Neural cell (in vitro differentiated cells): Measurements from ENCODE around the gene AKT1. TPM values are rescaled to one million over a fixed set of nuclear protein-coding genes. Genes with fewer than 3 reads are reported as not detected.

Source experiments
- H2AFZ ChIP-seq: fragments of 200-600, 300-800 bp; sonication (generic), shearing (Covaris generic); 2 replicates; pipeline ENCODE4 v1.6.0; 2014; ENCODE audit warnings: low read depth, mild to moderate bottlenecking, antibody characterized with exemption, low read length, moderate library complexity
- H3F3A ChIP-seq: fragments of 200-600 bp; shearing (Covaris generic); 2 replicates; pipeline ENCODE4 v1.6.1; 2016; ENCODE audit warnings: mild to moderate bottlenecking, moderate library complexity, mixed read lengths, antibody characterized with exemption, low read length; ENCODE audit not compliant: insufficient read depth, poor library complexity, severe bottlenecking
- H3K27ac ChIP-seq: fragments of 200-600, 300-800 bp; sonication (generic), shearing (Covaris generic); 2 replicates; pipeline ENCODE4 v1.5.1; 2014; ENCODE audit warnings: mild to moderate bottlenecking, low read length, moderate library complexity
- H3K27me3 ChIP-seq: fragments of 300-800, 200-600 bp; sonication (generic), shearing (Covaris generic); 2 replicates; pipeline ENCODE4 v1.6.0; 2014; ENCODE audit warnings: mild to moderate bottlenecking, low read depth, low read length, moderate library complexity; ENCODE audit not compliant: insufficient read depth
- H3K36me3 ChIP-seq: fragments of 300-800, 200-600 bp; sonication (generic), shearing (Covaris generic); 2 replicates; pipeline ENCODE4 v1.5.1; 2014; ENCODE audit warnings: mild to moderate bottlenecking, antibody characterized with exemption, low read length, moderate library complexity; ENCODE audit not compliant: insufficient read depth
- H3K4me2 ChIP-seq: fragments of 300-800, 200-600 bp; sonication (generic), shearing (Covaris generic); 2 replicates; pipeline ENCODE4 v1.6.0; 2014; ENCODE audit warnings: mild to moderate bottlenecking, low read length
- H3K4me3 ChIP-seq: fragments of 300-800, 200-600 bp; sonication (generic), shearing (Covaris generic); 2 replicates; pipeline ENCODE4 v1.5.1; 2014; ENCODE audit warnings: mild to moderate bottlenecking, low read length, moderate library complexity
- H3K79me2 ChIP-seq: fragments of 200-600 bp; shearing (Covaris generic); replicated peaks from 2 replicates; pipeline ENCODE4 v1.6.0; 2014; ENCODE audit warnings: mild to moderate bottlenecking, low read length, moderate library complexity; ENCODE audit not compliant: insufficient read depth
- H3K9ac ChIP-seq: fragments of 300-800, 200-600 bp; sonication (generic), shearing (Covaris generic); 2 replicates; pipeline ENCODE4 v1.6.1; 2016; ENCODE audit warnings: mild to moderate bottlenecking, low read length, mixed read lengths
- H3K9me2 ChIP-seq: fragments of 200-600 bp; shearing (Covaris generic); 2 replicates; pipeline ENCODE4 v1.6.1; 2016; ENCODE audit warnings: mild to moderate bottlenecking, low read length, mixed read lengths; ENCODE audit not compliant: insufficient read depth
- H3K9me3 ChIP-seq: fragments of 200-600, 300-800 bp; sonication (generic), shearing (Covaris generic); 2 replicates; pipeline ENCODE4 v1.6.1; 2016; ENCODE audit warnings: mild to moderate bottlenecking, mixed run types, low read length, moderate library complexity, mixed read lengths
- H4K20me1 ChIP-seq: fragments of 200-600 bp; shearing (Covaris generic); 2 replicates; pipeline ENCODE4 v1.6.1; 2016; ENCODE audit warnings: mild to moderate bottlenecking, mixed run types; ENCODE audit not compliant: insufficient read depth
- EP300 ChIP-seq: fragments of 450-650 bp; conservative IDR thresholded peaks from 2 replicates; pipeline ENCODE4 v1.6.1; 2014; ENCODE audit warnings: antibody characterized with exemption, mild to moderate bottlenecking, moderate library complexity; ENCODE audit not compliant: poor library complexity, severe bottlenecking
- EZH2 ChIP-seq: fragments of 200-600, 300-800 bp; shearing (Covaris generic), sonication (generic); IDR thresholded peaks from 2 replicates; pipeline ENCODE4 v1.6.1; 2014; ENCODE audit warnings: antibody characterized with exemption, low read length, borderline replicate concordance, mild to moderate bottlenecking; ENCODE audit not compliant: insufficient read depth, poor library complexity, severe bottlenecking
- MXI1 ChIP-seq: fragments of 450-650 bp; conservative IDR thresholded peaks from 2 replicates; pipeline ENCODE4 v1.6.1; 2014; ENCODE audit warnings: antibody characterized with exemption, mild to moderate bottlenecking; ENCODE audit not compliant: poor library complexity, severe bottlenecking
- POLR2AphosphoS5 ChIP-seq: IDR thresholded peaks from 2 replicates; pipeline ENCODE4 v1.6.1; 2012
- RAD21 ChIP-seq: fragments of 450-650 bp; conservative IDR thresholded peaks from 2 replicates; pipeline ENCODE4 v1.6.1; 2014; ENCODE audit warnings: antibody characterized with exemption, mild to moderate bottlenecking, moderate library complexity
- SMC3 ChIP-seq: fragments of 450-650 bp; conservative IDR thresholded peaks from 2 replicates; pipeline ENCODE4 v1.6.1; 2014; ENCODE audit warnings: antibody characterized with exemption, mild to moderate bottlenecking, moderate library complexity; ENCODE audit not compliant: poor library complexity
- TAF1 ChIP-seq: IDR thresholded peaks from 2 replicates; pipeline ENCODE4 v1.6.1; 2012; ENCODE audit warnings: low read depth
- polyA plus RNA-seq: library from polyadenylated mRNA; depleted of rRNA; stranded (reverse); fragments of >200 nt; gene quantifications from 2 replicates; pipeline ENCODE4 v1.2.3, GENCODE V29; 2014
- TF ChIP-seq, protein P1 (sequence below): fragments of 450-650 bp; IDR thresholded peaks from 2 replicates; pipeline ENCODE4 v1.5.1; 2014; ENCODE audit warnings: antibody characterized with exemption, mild to moderate bottlenecking, moderate library complexity; ENCODE audit not compliant: poor library complexity, severe bottlenecking
- TF ChIP-seq, protein P2 (sequence below): IDR thresholded peaks from 2 replicates; pipeline ENCODE4 v1.6.1; 2012; ENCODE audit warnings: borderline replicate concordance

Gene AKT1
- polyA plus RNA-seq, 1 donor from 2014 or later: 159 TPM

DNA sequence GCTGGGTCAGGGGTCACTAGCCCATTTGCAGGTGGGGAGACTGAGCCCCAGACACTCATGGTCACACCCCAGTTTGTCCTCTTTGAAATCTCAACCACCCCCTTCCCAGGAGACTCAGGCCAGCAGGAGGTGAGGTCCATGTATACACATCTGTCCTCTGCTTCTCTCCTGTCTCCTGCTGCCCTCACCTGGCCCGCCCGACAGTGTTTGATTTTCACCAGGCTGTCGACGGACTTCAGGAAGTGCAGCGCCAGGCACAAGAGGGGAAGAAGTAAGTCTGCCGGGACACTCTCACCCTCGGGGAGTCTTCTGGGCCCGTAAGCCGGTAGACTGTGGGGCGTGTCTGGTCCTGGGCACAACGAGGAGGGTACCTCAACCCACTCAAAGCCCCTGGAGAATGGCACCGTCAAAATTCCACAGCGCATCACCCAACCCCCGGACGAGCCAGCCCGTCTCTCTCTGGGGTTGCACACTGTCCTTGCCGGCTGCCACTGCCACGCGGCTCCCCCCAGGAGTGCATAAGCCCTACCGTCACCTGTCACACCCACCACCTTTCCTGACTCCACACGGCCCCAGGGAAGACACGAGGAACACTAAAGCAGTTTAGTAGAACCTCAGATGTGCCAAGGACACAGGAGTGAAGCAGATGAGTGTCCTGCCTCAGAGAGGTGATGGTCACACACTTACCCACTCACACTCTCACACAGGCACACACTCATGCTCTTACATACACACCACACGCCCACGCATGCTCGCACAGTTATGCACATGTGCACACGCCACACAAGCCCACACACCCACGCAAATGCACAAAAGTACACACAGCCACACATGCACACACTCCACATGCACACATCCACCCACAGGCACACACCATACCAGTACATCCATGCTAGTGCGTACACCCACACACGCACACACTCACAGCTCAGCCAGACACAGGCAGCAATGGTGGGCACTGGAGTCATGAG, 55.7 kb downstream of the AKT1 start:
- no peak overlapping the region for H2AFZ ChIP-seq
- H3K36me3 ChIP-seq: no peaks in the 10 kb centered on the region
- H3F3A ChIP-seq: no peaks in the 10 kb centered on the region
- H3K9me2 ChIP-seq: no peaks in the 10 kb centered on the region
- no peaks in the 10 kb centered on the region for H3K27me3 ChIP-seq
- no peaks in the 10 kb centered on the region for H4K20me1 ChIP-seq
- H3K4me3 ChIP-seq: no peak overlapping the region
- no peak for TF ChIP-seq EP300
- no peak for TF ChIP-seq EZH2
- TF ChIP-seq SMC3: no peak
- no peak for TF ChIP-seq POLR2AphosphoS5
- TF ChIP-seq MXI1: no peak
- TF ChIP-seq, protein P1, sequence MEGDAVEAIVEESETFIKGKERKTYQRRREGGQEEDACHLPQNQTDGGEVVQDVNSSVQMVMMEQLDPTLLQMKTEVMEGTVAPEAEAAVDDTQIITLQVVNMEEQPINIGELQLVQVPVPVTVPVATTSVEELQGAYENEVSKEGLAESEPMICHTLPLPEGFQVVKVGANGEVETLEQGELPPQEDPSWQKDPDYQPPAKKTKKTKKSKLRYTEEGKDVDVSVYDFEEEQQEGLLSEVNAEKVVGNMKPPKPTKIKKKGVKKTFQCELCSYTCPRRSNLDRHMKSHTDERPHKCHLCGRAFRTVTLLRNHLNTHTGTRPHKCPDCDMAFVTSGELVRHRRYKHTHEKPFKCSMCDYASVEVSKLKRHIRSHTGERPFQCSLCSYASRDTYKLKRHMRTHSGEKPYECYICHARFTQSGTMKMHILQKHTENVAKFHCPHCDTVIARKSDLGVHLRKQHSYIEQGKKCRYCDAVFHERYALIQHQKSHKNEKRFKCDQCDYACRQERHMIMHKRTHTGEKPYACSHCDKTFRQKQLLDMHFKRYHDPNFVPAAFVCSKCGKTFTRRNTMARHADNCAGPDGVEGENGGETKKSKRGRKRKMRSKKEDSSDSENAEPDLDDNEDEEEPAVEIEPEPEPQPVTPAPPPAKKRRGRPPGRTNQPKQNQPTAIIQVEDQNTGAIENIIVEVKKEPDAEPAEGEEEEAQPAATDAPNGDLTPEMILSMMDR: no peak
- TF ChIP-seq RAD21: no peak
- TF ChIP-seq, protein P2, sequence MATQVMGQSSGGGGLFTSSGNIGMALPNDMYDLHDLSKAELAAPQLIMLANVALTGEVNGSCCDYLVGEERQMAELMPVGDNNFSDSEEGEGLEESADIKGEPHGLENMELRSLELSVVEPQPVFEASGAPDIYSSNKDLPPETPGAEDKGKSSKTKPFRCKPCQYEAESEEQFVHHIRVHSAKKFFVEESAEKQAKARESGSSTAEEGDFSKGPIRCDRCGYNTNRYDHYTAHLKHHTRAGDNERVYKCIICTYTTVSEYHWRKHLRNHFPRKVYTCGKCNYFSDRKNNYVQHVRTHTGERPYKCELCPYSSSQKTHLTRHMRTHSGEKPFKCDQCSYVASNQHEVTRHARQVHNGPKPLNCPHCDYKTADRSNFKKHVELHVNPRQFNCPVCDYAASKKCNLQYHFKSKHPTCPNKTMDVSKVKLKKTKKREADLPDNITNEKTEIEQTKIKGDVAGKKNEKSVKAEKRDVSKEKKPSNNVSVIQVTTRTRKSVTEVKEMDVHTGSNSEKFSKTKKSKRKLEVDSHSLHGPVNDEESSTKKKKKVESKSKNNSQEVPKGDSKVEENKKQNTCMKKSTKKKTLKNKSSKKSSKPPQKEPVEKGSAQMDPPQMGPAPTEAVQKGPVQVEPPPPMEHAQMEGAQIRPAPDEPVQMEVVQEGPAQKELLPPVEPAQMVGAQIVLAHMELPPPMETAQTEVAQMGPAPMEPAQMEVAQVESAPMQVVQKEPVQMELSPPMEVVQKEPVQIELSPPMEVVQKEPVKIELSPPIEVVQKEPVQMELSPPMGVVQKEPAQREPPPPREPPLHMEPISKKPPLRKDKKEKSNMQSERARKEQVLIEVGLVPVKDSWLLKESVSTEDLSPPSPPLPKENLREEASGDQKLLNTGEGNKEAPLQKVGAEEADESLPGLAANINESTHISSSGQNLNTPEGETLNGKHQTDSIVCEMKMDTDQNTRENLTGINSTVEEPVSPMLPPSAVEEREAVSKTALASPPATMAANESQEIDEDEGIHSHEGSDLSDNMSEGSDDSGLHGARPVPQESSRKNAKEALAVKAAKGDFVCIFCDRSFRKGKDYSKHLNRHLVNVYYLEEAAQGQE: no peak
- TF ChIP-seq TAF1: no peak
- H3K79me2 ChIP-seq: no peaks in the 10 kb centered on the region
- no peak overlapping the region for H3K27ac ChIP-seq
- H3K9me3 ChIP-seq: no peaks in the 10 kb centered on the region
- H3K9ac ChIP-seq: no peak overlapping the region
- no peak overlapping the region for H3K4me2 ChIP-seq

DNA sequence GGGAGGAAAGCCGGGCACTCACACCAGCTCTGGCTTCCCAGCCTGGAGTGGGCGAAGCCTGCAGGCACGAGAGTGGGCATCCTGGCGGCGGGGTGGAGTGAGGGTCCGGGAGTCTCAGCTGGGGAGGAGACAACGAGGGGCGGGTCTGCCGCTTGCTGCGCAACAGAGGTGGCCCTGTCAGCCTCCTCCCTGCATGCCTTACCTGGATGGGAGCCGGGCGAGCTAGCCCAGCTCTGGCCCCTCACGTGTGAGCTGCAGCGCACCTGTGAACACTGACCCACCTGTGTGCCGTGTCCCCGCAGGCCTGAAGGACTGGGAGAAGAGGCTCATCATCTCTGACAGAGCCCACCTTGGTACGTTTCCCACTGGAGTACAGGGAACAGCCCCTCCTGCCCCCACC, 56.5 kb downstream of the AKT1 start:
- Histone ChIP-seq H3F3A (no peaks in the 10 kb centered on the region), H3K4me2 (no peak overlapping the region), H3K4me3 (no peak overlapping the region), H2AFZ (no peak overlapping the region), H3K27ac (no peak overlapping the region), H3K27me3 (no peaks in the 10 kb centered on the region), H3K79me2 (no peaks in the 10 kb centered on the region), H3K9me3 (no peaks in the 10 kb centered on the region), H3K36me3 (no peaks in the 10 kb centered on the region), H3K9me2 (no peaks in the 10 kb centered on the region), H4K20me1 (no peaks in the 10 kb centered on the region), H3K9ac (no peak overlapping the region)
- TF ChIP-seq EP300 (no peak), MXI1 (no peak), RAD21 (no peak), POLR2AphosphoS5 (no peak), TAF1 (no peak), EZH2 (no peak), SMC3 (no peak)
- TF ChIP-seq, protein P2: no peak
- TF ChIP-seq, protein P1: no peak
